ENCODE results near the gene LYRM4. TPM values are rescaled to one million over a fixed set of nuclear protein-coding genes. Genes with fewer than 3 reads are reported as not detected.
"Not testable (repeated sequence)": the region's sequence is repeated elsewhere in the genome, so short reads cannot be mapped to it uniquely, and the experiment has no call there.

Gene LYRM4
- total RNA-seq, 1 experiment from 2014 or later = 52.8 TPM

- H3K36me3 ChIP-seq (ENCODE audit: control insufficient read depth, insufficient read depth, low read length) = no peaks in the 10 kb centered on the region
- TF ChIP-seq, protein P1, sequence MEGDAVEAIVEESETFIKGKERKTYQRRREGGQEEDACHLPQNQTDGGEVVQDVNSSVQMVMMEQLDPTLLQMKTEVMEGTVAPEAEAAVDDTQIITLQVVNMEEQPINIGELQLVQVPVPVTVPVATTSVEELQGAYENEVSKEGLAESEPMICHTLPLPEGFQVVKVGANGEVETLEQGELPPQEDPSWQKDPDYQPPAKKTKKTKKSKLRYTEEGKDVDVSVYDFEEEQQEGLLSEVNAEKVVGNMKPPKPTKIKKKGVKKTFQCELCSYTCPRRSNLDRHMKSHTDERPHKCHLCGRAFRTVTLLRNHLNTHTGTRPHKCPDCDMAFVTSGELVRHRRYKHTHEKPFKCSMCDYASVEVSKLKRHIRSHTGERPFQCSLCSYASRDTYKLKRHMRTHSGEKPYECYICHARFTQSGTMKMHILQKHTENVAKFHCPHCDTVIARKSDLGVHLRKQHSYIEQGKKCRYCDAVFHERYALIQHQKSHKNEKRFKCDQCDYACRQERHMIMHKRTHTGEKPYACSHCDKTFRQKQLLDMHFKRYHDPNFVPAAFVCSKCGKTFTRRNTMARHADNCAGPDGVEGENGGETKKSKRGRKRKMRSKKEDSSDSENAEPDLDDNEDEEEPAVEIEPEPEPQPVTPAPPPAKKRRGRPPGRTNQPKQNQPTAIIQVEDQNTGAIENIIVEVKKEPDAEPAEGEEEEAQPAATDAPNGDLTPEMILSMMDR (IDR thresholded peaks at IDR 0.05; ENCODE audit: insufficient read depth in 1 of 2, low read depth in 1 of 2, low read length in 1 of 2, severe bottlenecking in 1 of 2, unreplicated experiment in 1 of 2) = no peak
- H3K9me3 ChIP-seq = no peaks in the 10 kb centered on the region
- no peaks in the 10 kb centered on the region for H3K27me3 Mint-ChIP-seq (ENCODE audit: insufficient read depth, unreplicated experiment)
- peaks cover 5% of the 10 kb centered on the region for H3K36me3 Mint-ChIP-seq (ENCODE audit: insufficient read depth, unreplicated experiment)
- no peaks in the 10 kb centered on the region for H3K27me3 ChIP-seq (replicated peaks; ENCODE audit: control insufficient read depth, insufficient read depth, low read length)
- DNase-seq = no peak
- H3K4me3 Mint-ChIP-seq (ENCODE audit: unreplicated experiment) = no peak overlapping the region
- H3K9me3 Mint-ChIP-seq (ENCODE audit: unreplicated experiment) = no peaks in the 10 kb centered on the region
- CTCF ChIA-PET = no interaction called here
- H3K27ac Mint-ChIP-seq (ENCODE audit: unreplicated experiment) = peak overlapping the region; percentile 51
- no TSS peak for BruUV-seq (replicated peaks)
- H3K4me3 ChIP-seq (ENCODE audit: low read depth, low read length) = no peak overlapping the region
- peaks cover 19% of the 10 kb centered on the region for H3K4me1 Mint-ChIP-seq (ENCODE audit: low read depth, unreplicated experiment)
- H3K4me1 ChIP-seq = peaks cover 33% of the 10 kb centered on the region
- POLR2A ChIA-PET = no interaction called here
- intact Hi-C loops (cut with micrococcal nuclease; ENCODE audit: unreplicated experiment) = no loop called here
Observed at GRCh38 chr6:5122504-5123112, 138.1 kb downstream of the LYRM4 start.

DNA sequence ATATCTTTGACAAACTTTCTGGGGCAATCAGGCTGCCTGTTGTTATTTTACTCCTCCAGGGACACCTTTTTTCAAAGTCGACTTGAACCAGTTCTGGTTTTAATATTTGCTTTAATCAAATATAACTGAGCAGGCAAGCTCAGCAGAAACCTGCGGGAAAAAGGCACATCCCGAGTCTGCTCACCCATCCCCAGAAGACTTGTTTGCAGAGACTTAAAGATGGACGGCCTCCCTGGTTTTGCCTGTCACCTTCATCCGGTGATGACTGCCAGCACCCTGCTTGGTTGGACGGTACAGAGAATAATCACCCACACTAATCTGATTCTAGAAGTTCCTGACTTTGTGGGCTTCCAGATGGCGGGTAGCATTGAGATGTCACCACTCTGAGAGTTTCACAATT lies 138.8 kb downstream of the LYRM4 start:
- DNase-seq = no peak
- H3K4me1 ChIP-seq = peaks cover 30% of the 10 kb centered on the region
- H3K4me3 Mint-ChIP-seq (ENCODE audit: unreplicated experiment) = no peak overlapping the region
- no peaks in the 10 kb centered on the region for H3K27me3 ChIP-seq (replicated peaks; ENCODE audit: control insufficient read depth, insufficient read depth, low read length)
- H3K9me3 Mint-ChIP-seq (ENCODE audit: unreplicated experiment) = no peaks in the 10 kb centered on the region
- POLR2A ChIA-PET = no interaction called here
- no peak overlapping the region for H3K4me3 ChIP-seq (ENCODE audit: low read depth, low read length)
- CTCF ChIA-PET = no interaction called here
- intact Hi-C loops (cut with micrococcal nuclease; ENCODE audit: unreplicated experiment) = no loop called here
- no peak overlapping the region for H3K27ac Mint-ChIP-seq (ENCODE audit: unreplicated experiment)
- TF ChIP-seq, protein P1 (IDR thresholded peaks at IDR 0.05; ENCODE audit: insufficient read depth in 1 of 2, low read depth in 1 of 2, low read length in 1 of 2, severe bottlenecking in 1 of 2, unreplicated experiment in 1 of 2) = no peak
- H3K36me3 Mint-ChIP-seq (ENCODE audit: insufficient read depth, unreplicated experiment) = peaks cover 5% of the 10 kb centered on the region
- H3K27me3 Mint-ChIP-seq (ENCODE audit: insufficient read depth, unreplicated experiment) = no peaks in the 10 kb centered on the region
- BruUV-seq (replicated peaks) = no TSS peak
- H3K36me3 ChIP-seq (ENCODE audit: control insufficient read depth, insufficient read depth, low read length) = no peaks in the 10 kb centered on the region
- H3K4me1 Mint-ChIP-seq (ENCODE audit: low read depth, unreplicated experiment) = peaks cover 19% of the 10 kb centered on the region
- H3K9me3 ChIP-seq = no peaks in the 10 kb centered on the region

GRCh38 chr6:5121479-5121878 lies 139.3 kb downstream of the LYRM4 start:
- Mint-ChIP-seq H3K36me3 (ENCODE audit: insufficient read depth, unreplicated experiment) (peaks cover 5% of the 10 kb centered on the region), H3K27ac (ENCODE audit: unreplicated experiment) (no peak overlapping the region), H3K4me1 (ENCODE audit: low read depth, unreplicated experiment) (peaks cover 16% of the 10 kb centered on the region), H3K4me3 (ENCODE audit: unreplicated experiment) (no peak overlapping the region), H3K27me3 (ENCODE audit: insufficient read depth, unreplicated experiment) (no peaks in the 10 kb centered on the region), H3K9me3 (ENCODE audit: unreplicated experiment) (no peaks in the 10 kb centered on the region)
- TF ChIP-seq, protein P1 (IDR thresholded peaks at IDR 0.05; ENCODE audit: insufficient read depth in 1 of 2, low read depth in 1 of 2, low read length in 1 of 2, severe bottlenecking in 1 of 2, unreplicated experiment in 1 of 2) = no peak
- Histone ChIP-seq H3K9me3 (no peaks in the 10 kb centered on the region), H3K4me1 (peaks cover 25% of the 10 kb centered on the region), H3K27me3 (replicated peaks; ENCODE audit: control insufficient read depth, insufficient read depth, low read length) (no peaks in the 10 kb centered on the region), H3K36me3 (ENCODE audit: control insufficient read depth, insufficient read depth, low read length) (no peaks in the 10 kb centered on the region), H3K4me3 (ENCODE audit: low read depth, low read length) (no peak overlapping the region)
- CTCF ChIA-PET = no interaction called here
- intact Hi-C loops (cut with micrococcal nuclease; ENCODE audit: unreplicated experiment) = no loop called here
- BruUV-seq (replicated peaks) = no TSS peak
- DNase-seq = no peak
- POLR2A ChIA-PET = no interaction called here

DNA sequence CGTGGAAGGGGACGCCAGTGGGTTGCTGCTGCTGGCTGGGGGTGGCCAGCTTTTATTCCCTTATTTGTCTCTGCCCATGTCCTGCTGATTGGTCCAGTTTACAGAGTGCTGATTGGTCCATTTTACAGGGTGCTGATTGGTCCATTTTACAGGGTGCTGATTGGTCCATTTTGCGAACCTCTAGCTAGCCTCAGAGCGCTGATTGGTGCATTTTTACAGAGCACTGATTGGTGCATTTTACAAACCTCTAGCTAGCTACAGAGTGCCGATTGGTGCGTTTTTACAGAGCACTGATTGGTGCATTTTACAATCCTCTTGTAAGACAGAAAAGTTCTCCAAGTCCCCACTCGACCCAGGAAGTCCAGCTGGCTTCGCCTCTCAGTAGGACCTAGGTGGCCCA lies 140.2 kb downstream of the LYRM4 start:
- H3K4me3 Mint-ChIP-seq (ENCODE audit: unreplicated experiment); H3K27ac Mint-ChIP-seq (ENCODE audit: unreplicated experiment); CTCF ChIA-PET; H3K9me3 ChIP-seq; DNase-seq; POLR2A ChIA-PET; H3K36me3 ChIP-seq (ENCODE audit: control insufficient read depth, insufficient read depth, low read length); BruUV-seq (replicated peaks); H3K27me3 ChIP-seq (replicated peaks; ENCODE audit: control insufficient read depth, insufficient read depth, low read length); H3K27me3 Mint-ChIP-seq (ENCODE audit: insufficient read depth, unreplicated experiment); H3K4me3 ChIP-seq (ENCODE audit: low read depth, low read length); intact Hi-C loops (cut with micrococcal nuclease; ENCODE audit: unreplicated experiment); H3K4me1 Mint-ChIP-seq (ENCODE audit: low read depth, unreplicated experiment); H3K36me3 Mint-ChIP-seq (ENCODE audit: insufficient read depth, unreplicated experiment); H3K9me3 Mint-ChIP-seq (ENCODE audit: unreplicated experiment): not testable (repeated sequence)
- peaks cover 16% of the 10 kb centered on the region for H3K4me1 ChIP-seq

All from Caco-2 (cell line).